Nephron (organoid): ENCODE measurements around the gene ARSA.
A peak's percentile ranks its signal among the peaks of the same experiment; 100 is the strongest.
"Not testable (repeated sequence)": the region's sequence is repeated elsewhere in the genome, so short reads cannot be mapped to it uniquely, and the experiment has no call there.

Experiments
- H3K27ac Mint-ChIP-seq, 3 experiments: 2 replicates each; pipeline ENCODE4 v1.8.0; 2020; ENCODE audit warnings: mixed read lengths in 3 of 3, mild to moderate bottlenecking in 2 of 3, moderate library complexity in 1 of 3
- H3K27me3 Mint-ChIP-seq: 2 replicates; pipeline ENCODE4 v1.8.0; 2021; ENCODE audit warnings: low read depth, mild to moderate bottlenecking, moderate library complexity, mixed read lengths
- H3K36me3 Mint-ChIP-seq: 2 replicates; pipeline ENCODE4 v1.8.0; 2020; ENCODE audit warnings: low read depth, mixed read lengths
- H3K4me1 Mint-ChIP-seq: 2 replicates; pipeline ENCODE4 v1.8.0; 2020; ENCODE audit warnings: mixed read lengths
- H3K4me3 Mint-ChIP-seq, 3 experiments: 2 replicates each; pipeline ENCODE4 v1.8.0; 2020; ENCODE audit warnings: mild to moderate bottlenecking in 3 of 3, mixed read lengths in 3 of 3, moderate library complexity in 2 of 3
- H3K9me3 Mint-ChIP-seq: 2 replicates; pipeline ENCODE4 v1.8.0; 2020; ENCODE audit warnings: mixed read lengths
- TF ChIP-seq, protein P1 (sequence below), 3 experiments: fragments of 200-600 bp; sonication (generic); IDR thresholded peaks; one replicate each; pipeline ENCODE4 v1.5.0; 2021; ENCODE audit warnings: antibody characterized with exemption in 3 of 3; ENCODE audit not compliant: unreplicated experiment in 3 of 3

Gene ARSA

DNA sequence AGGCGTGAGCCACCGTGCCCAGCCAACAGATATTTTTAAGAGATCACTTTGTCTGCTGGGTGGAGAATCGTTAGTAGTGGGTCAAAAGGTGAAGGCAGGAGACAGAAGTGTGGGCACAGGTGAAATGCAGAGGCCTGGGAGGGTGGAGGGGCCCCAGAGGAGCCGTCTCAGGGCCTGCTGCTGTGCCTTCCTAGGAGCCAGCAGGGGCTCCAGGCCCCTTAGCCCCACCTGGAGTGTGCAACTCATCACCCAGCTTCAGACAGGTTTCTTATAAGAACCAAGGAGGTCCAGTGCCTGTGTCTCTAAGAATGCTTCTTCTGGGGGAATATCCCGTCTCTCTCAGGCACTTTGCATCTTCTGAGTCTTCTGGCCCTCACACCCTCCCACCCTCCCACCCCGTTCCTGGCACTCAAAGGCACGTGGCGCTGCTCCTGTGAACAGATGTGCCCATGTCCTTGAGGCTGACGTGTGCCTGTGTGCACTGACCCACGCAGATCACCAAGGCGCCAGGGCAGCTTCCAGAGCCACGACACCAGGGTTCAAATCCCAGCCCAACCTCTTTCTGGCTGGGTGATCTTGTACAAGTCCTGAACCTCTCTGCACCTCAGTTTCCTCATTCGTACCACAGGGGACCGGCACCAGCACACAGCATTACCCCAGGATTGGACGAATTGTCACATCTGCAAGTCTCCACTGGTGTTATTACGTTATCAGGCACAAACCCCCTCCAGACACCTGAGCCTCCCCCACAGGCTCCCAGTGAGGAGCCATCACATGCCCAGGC is 3.4 kb downstream of the ARSA start:
- Mint-ChIP-seq H3K9me3 (no peaks in the 10 kb centered on the region), H3K36me3 (no peaks in the 10 kb centered on the region), H3K4me1 (peaks cover 32% of the 10 kb centered on the region), H3K27me3 (peaks cover 12% of the 10 kb centered on the region), H3K27ac (no peak overlapping the region), H3K4me3 (peak overlapping the region in 1 of 3 experiments; percentile 8)
- TF ChIP-seq, protein P1, sequence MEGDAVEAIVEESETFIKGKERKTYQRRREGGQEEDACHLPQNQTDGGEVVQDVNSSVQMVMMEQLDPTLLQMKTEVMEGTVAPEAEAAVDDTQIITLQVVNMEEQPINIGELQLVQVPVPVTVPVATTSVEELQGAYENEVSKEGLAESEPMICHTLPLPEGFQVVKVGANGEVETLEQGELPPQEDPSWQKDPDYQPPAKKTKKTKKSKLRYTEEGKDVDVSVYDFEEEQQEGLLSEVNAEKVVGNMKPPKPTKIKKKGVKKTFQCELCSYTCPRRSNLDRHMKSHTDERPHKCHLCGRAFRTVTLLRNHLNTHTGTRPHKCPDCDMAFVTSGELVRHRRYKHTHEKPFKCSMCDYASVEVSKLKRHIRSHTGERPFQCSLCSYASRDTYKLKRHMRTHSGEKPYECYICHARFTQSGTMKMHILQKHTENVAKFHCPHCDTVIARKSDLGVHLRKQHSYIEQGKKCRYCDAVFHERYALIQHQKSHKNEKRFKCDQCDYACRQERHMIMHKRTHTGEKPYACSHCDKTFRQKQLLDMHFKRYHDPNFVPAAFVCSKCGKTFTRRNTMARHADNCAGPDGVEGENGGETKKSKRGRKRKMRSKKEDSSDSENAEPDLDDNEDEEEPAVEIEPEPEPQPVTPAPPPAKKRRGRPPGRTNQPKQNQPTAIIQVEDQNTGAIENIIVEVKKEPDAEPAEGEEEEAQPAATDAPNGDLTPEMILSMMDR (IDR thresholded peaks at IDR 0.05; ENCODE audit: unreplicated experiment in 3 of 3), result no peak

DNA sequence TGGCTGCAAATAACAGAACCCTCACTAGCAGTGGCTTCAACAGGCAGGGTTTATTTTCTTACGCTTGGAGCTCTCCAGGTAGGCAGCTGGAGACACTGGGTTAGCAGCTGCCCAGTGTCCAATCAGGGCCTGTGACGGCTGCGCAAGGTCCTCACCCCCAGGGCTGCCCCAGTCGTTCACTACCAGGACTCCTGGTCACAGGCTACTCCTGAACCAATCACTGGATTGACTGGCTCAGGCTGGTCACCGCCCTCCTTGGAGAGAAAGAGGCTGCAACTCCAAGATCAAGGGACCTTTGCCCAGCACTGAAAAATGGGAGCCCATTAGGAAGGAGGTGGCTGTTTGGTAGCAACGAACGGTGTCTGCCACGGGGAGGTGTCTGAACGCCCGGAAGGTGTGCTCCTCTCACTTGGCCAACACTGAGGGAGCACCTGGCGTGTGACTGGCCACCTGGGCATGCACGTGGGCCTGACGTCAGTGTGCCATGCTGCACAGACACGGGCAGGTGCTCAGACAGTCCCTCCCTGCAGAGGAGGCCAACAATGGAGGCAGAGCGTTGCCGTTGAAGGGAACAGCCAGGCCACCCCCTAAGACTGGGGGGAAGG is 5.1 kb downstream of the ARSA start:
- Mint-ChIP-seq H3K4me1 (peaks cover 20% of the 10 kb centered on the region), H3K27ac (no peak overlapping the region), H3K27me3 (peaks cover 13% of the 10 kb centered on the region), H3K36me3 (no peaks in the 10 kb centered on the region), H3K4me3 (no peak overlapping the region), H3K9me3 (no peaks in the 10 kb centered on the region)
- TF ChIP-seq, protein P1 (IDR thresholded peaks at IDR 0.05; ENCODE audit: unreplicated experiment in 3 of 3), result no peak

DNA sequence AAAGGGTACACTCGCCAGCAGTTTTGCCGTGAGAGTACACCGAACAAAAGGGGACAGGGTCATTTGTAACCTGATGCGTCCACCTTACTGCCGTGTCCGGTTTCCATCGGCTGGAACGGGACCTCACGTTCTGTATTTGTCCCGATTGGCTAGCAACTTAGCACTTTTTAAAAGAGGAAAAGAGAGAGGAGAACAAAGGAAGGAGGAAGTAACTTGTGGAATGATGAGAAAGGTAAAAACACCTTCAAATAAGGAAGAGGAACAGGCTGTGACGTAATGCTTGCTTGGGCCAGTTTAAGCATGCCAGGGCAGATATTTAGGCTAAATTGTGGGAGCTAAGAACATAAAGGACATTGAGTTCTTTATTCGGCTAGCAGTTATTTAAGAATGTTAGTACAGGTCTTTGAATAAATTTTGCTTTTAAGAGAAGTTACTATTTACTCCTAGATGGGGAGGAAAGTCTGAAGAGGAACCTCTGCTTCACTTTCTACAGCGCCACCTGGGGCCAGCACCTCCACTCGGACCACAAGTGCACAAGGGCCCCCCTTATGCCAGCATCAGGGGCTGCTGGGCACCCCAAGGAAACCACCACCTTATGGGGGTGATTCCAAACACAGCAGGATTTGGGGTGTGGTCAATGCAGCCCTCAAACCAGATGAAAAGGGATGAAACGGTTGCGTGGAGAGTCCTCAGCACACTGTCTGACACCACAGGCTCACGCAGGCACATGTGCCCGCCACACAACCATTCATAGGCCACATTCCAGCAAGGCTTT is 5.8 kb downstream of the ARSA start:
- Mint-ChIP-seq H3K27ac (peak overlapping the region in 2 of 3 experiments; percentile 37 to 86), H3K4me1 (peaks cover 20% of the 10 kb centered on the region), H3K36me3 (no peaks in the 10 kb centered on the region), H3K27me3 (peaks cover 13% of the 10 kb centered on the region), H3K9me3 (no peaks in the 10 kb centered on the region), H3K4me3 (peak overlapping the region; percentile 7 to 52 (median 47))
- TF ChIP-seq, protein P1 (IDR thresholded peaks at IDR 0.05; ENCODE audit: unreplicated experiment in 3 of 3), result peak in 1 of 3 experiments; percentile 12

DNA sequence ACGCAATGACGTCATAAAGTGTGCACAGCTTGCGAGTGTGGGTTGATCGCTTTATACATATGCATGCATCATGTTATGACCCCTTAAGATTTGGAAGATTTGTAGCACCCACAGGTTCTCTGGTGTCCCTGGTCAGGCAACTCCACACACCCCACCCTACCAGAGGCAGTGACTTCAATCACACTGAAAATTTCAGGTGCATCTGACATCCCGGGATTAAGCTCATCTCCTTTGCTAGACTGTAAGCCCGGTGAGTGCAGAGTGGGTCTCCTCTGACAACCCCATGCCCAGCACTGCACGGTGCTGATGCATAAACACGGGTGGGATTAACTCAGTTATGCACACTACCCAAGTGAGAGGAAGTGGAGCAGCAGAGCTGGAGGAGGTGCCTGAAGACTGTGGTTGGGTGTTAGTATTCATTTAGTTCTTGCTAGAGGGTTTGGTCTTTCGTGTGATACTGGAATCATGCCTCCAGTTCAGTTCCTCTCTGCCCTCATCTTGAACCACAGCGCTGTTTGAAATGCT is 6.5 kb downstream of the ARSA start:
- H3K27ac Mint-ChIP-seq, result peak overlapping the region in 1 of 3 experiments; percentile 86
- peaks cover 13% of the 10 kb centered on the region for H3K27me3 Mint-ChIP-seq
- H3K4me1 Mint-ChIP-seq, result peaks cover 20% of the 10 kb centered on the region
- peak overlapping the region; percentile 45 to 52 (median 47) for H3K4me3 Mint-ChIP-seq
- H3K36me3 Mint-ChIP-seq, result no peaks in the 10 kb centered on the region
- no peaks in the 10 kb centered on the region for H3K9me3 Mint-ChIP-seq
- TF ChIP-seq, protein P1 (IDR thresholded peaks at IDR 0.05; ENCODE audit: unreplicated experiment in 3 of 3), result no peak

DNA sequence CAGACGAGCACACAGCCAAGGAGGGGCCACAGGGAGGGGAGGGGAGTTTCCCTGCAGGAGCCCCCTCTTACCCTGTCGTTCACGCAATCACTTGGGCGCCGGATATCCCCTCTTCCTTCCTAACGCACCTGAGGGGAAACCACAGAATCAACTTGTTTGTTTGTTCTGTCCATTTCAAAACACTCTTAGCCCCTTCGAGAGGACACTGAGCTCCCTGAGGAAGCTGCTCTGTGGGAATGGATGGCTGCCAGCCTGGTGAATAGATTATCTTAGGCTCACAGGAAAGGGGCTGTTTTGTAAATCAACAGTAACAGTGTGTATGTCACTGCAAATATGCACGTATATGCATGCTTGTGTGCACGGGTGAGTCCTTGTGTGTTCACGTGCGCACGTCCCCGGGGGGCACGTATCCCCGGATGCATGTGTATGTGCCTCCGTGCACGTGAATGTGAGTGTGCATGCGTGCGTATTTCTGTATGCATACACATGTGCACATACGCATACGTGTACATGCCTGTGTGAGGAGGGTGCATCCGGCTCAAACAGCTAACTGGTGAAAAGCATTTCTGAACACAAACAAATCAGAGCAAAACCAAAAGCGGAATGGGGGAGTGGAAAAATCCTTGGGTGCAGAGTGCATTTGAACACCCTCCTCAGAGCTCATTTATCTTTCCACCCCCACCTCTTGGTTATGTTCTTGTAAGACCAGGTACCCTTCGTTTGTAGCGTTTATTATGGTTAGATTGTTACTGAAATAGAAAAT is 7.2 kb downstream of the ARSA start:
- H3K36me3 Mint-ChIP-seq, result no peaks in the 10 kb centered on the region
- peak overlapping the region in 1 of 3 experiments; percentile 53 for H3K27ac Mint-ChIP-seq
- H3K27me3 Mint-ChIP-seq, result peaks cover 13% of the 10 kb centered on the region
- peak overlapping the region; percentile 26 to 78 (median 48) for H3K4me3 Mint-ChIP-seq
- H3K9me3 Mint-ChIP-seq, result no peaks in the 10 kb centered on the region
- peaks cover 20% of the 10 kb centered on the region for H3K4me1 Mint-ChIP-seq
- TF ChIP-seq, protein P1 (IDR thresholded peaks at IDR 0.05; ENCODE audit: unreplicated experiment in 3 of 3), result peak in 2 of 3 experiments; percentile 6 to 74

DNA sequence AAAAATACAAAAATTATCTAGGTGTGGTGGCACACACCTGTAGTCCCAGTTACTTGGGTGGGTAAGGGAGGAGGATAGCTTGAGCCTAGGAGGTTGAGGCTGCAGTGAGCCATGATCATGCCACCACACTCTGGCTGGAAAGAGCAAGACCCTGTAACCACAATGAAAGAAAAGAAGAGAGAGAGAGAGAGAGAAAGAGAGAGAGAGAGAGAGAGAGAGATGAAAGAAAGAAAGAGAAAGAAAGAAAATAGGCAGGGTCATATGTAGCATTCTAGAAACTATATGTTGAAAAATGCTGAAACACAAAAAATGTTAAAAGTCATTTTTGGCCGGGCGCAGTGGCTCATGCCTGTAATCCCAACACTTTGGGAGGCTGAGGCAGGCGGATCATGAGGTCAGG is 13.7 kb downstream of the ARSA start:
- not testable (repeated sequence) for H3K4me3 Mint-ChIP-seq

More for the DNA sequence above, 13.7 kb downstream of the ARSA start:
- H3K27ac Mint-ChIP-seq, H3K36me3 Mint-ChIP-seq, H3K9me3 Mint-ChIP-seq, H3K4me1 Mint-ChIP-seq: not testable (repeated sequence)
- H3K27me3 Mint-ChIP-seq, result peaks cover 29% of the 10 kb centered on the region
